Motor neuron (in vitro differentiated cells): Measurements from ENCODE around the gene FLRT3. TPM values are rescaled to one million over a fixed set of nuclear protein-coding genes. Genes with fewer than 3 reads are reported as not detected.
A peak's percentile ranks its signal among the peaks of the same experiment; 100 is the strongest.

Experiments used
- ATAC-seq, 8 experiments: fragments of 200-7000 bp; cut with Tn5 transposase; replicated peaks in 6 of 8; 2 replicates each; pipeline ENCODE4 v1.8.0; 2021; ENCODE audit warnings: mild to moderate bottlenecking in 8 of 8, moderate library complexity in 8 of 8
- H3K27ac ChIP-seq, 2 donors: fragments of 250-450 bp; sonication (Bioruptor Pico); 2 replicates each; pipeline ENCODE4 v1.9.0; 2021; ENCODE audit warnings: antibody characterized with exemption in 2 of 2, mild to moderate bottlenecking in 2 of 2, moderate library complexity in 1 of 2
- H3K4me1 ChIP-seq, 2 donors: fragments of 250-450 bp; sonication (Bioruptor Pico); replicated peaks in 1 of 2; 2 replicates each; pipeline ENCODE4 v1.6.1; 2021; ENCODE audit warnings: antibody characterized with exemption in 2 of 2, mild to moderate bottlenecking in 2 of 2, moderate library complexity in 1 of 2
- H3K4me3 ChIP-seq, 5 donors: fragments of 250-450 bp; sonication (Bioruptor Pico); 2 replicates each; pipeline ENCODE4 v1.9.0; 2021; ENCODE audit warnings: antibody characterized with exemption in 5 of 5, mild to moderate bottlenecking in 5 of 5, moderate library complexity in 4 of 5
- WGBS, 10 experiments: fragments of 450-650 bp; shearing (Covaris generic); methylation state at CpG; one replicate each; pipeline ENCODE4 v1.0.0; 2022; 5-methylcytosine and 5-hydroxymethylcytosine counted together
- in situ Hi-C, 9 experiments: fragments of 400-800 bp; cut with MboI; loops; one replicate each; pipeline ENCODE4 v1.15.0; 2021; ENCODE audit warnings: low sequenced_read_pairs in 9 of 9, low pct_unique_long_range_greater_than_20kb in 2 of 9; ENCODE audit not compliant: unreplicated experiment in 9 of 9
- total RNA-seq, 8 experiments: library from RNA; unstranded; fragments of 300-600 nt; gene quantifications; 2 replicates each; pipeline versions ENCODE4 v1.2.3 to v1.2.4, GENCODE V29; 2022

FLRT3 gene
- total RNA-seq, 8 experiments from 2014 or later, result 1.4 to 22.1 (median 13.3) TPM

- in situ Hi-C loops, result loop anchor here in 1 of 9 experiments (25.0 kb wide), 2 partner anchors 894 to 1419 kb away; no protein-coding TSS in a partner anchor
- Histone ChIP-seq H3K4me3 (no peak overlapping the region), H3K4me1 (no peaks in the 10 kb centered on the region), H3K27ac (no peak overlapping the region)
- WGBS, 10 experiments, result 40 to 95% (median 75%) methylated on average over 1 to 2 of the region's 2 CpGs; no CpG with 5 or more reads in 2 of the 10 experiments
- ATAC-seq, result no peak
These were observed 6.2 kb upstream of the FLRT3 start for GRCh38 chr20:14343491-14344065.

- Histone ChIP-seq H3K4me3 (no peak overlapping the region), H3K27ac (no peak overlapping the region), H3K4me1 (no peaks in the 10 kb centered on the region)
- WGBS, 10 experiments, result 40 to 71% (median 67%) methylated on average over 1 of the region's 1 CpG; no CpG with 5 or more reads in 5 of the 10 experiments
- no peak for ATAC-seq
- in situ Hi-C loops, result loop anchor here in 1 of 9 experiments (25.0 kb wide), 2 partner anchors 894 to 1419 kb away; no protein-coding TSS in a partner anchor
These were observed 5.5 kb upstream of the FLRT3 start for GRCh38 chr20:14342918-14343317.

DNA sequence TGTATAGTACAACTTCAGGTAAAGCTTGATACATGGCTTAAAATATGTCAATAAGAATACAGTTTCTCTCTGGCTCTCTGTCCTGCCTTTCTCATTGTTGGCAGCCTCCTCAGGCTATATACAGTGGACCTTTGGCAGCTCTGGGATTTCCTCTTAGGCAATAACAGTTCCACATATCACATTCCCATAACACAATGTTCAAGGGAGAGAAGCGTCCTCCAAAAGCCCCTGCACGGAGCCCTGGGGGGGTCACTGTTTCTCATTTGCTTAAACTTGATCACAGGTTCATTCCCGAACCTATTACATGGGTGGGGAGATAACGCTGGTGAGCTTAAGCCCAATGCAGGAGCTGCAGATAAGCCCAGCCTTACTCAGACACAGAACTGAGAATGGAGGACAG lies 4.4 kb upstream of the FLRT3 start:
- Histone ChIP-seq H3K4me1 (no peaks in the 10 kb centered on the region), H3K4me3 (no peak overlapping the region), H3K27ac (no peak overlapping the region)
- no peak for ATAC-seq
- whole genome bisulfite sequencing, 10 experiments, result 77 to 100% (median 95%) methylated on average over 1 to 4 of the region's 4 CpGs; no CpG with 5 or more reads in 4 of the 10 experiments
- in situ Hi-C loops, result loop anchor here in 1 of 9 experiments (25.0 kb wide), 2 partner anchors 896 to 1420 kb away; no protein-coding TSS in a partner anchor

DNA sequence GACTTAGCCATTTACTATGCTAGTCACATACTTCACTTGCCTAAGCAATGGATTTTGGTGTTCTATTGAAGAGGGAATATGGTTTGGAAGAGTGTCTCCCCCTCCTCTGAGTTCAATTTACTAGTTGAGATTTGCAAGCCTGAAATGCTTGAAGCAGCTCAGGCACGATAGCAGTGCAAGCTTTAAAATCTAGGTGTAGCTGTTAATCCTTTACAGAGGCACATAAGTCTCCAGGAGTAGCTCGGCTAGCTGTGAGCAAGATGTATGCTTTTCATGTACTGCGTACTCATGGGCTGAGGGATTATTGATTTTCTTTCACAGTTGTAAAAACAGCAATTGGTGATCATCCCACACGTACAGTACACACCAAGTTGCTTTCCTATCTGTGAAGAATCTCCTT lies 726 bp downstream of the FLRT3 start:
- Histone ChIP-seq H3K27ac (peak overlapping the region in 1 of 2 donors; percentile 13), H3K4me1 (peaks cover 3 to 10% of the 10 kb centered on the region in 2 donors), H3K4me3 (peak overlapping the region; percentile 31 to 78 (median 43))
- in situ Hi-C loops, result loop anchor here in 1 of 9 experiments (25.0 kb wide), 2 partner anchors 901 to 1426 kb away; no protein-coding TSS in a partner anchor
- 0 to 41% (median 21%) methylated on average over 1 to 4 of the region's 4 CpGs; no CpG with 5 or more reads in 2 of the 10 experiments for WGBS, 10 experiments
- ATAC-seq, result peak in 6 of 8 experiments; percentile 3 to 50 (median 42)

DNA sequence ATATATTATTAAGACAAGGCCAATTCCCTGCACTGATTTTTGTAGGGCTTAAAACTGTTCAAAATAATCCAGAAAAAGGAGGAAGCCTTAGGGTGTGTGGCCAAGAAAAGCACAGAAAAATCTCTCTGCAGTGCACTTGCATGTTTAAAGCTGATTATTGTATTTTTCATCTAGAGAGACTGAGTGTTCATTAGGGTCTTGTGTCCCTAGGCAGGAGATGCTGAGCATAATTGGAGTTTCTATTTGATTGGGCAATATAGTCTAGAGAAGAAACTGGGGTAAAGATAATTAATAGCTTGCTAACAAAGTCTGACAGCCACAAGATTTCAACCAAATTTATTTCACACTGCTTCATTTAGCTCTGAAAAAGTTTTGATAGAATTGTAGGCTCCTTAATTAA lies 2.4 kb downstream of the FLRT3 start:
- H3K4me3 ChIP-seq, result peak overlapping the region; percentile 31 to 78 (median 43)
- in situ Hi-C loops, result loop anchor here in 1 of 9 experiments (25.0 kb wide), 2 partner anchors 902 to 1427 kb away; no protein-coding TSS in a partner anchor
- no peak for ATAC-seq
- peaks cover 3 to 20% of the 10 kb centered on the region in 2 donors for H3K4me1 ChIP-seq
- H3K27ac ChIP-seq, result no peak overlapping the region

- peak in 7 of 8 experiments; percentile 6 to 35 (median 28) for ATAC-seq
- H3K4me3 ChIP-seq, result peak overlapping the region; percentile 31 to 78 (median 43)
- peaks cover 3 to 20% of the 10 kb centered on the region in 2 donors for H3K4me1 ChIP-seq
- WGBS, 10 experiments, result 0% methylated on average over 1 to 2 of the region's 3 CpGs; no CpG with 5 or more reads in 5 of the 10 experiments
- H3K27ac ChIP-seq, result no peak overlapping the region
- in situ Hi-C loops, result loop anchor here in 1 of 9 experiments (25.0 kb wide), 2 partner anchors 903 to 1428 kb away; no protein-coding TSS in a partner anchor
These were observed 3.0 kb downstream of the FLRT3 start for GRCh38 chr20:14334306-14334930.

DNA sequence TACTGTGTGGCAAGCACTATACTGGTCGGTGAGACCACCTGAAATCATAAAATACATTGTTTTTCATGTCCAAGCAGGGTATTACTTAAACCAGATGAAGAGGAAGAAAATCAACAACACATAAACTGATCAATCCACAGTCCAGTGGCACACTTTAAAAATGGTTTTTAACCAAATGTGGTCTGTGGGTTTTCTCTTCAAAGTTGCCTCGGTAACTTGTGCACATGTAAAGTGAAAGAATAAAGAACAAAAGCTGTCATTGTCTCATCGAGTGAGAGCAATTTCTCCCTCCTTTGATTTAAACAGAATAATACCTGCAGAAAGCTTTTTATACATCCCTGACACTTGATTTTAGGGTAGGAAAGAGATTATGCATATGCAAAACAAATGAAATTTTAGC lies 3.7 kb downstream of the FLRT3 start:
- in situ Hi-C loops, result loop anchor here in 1 of 9 experiments (25.0 kb wide), 2 partner anchors 904 to 1429 kb away; no protein-coding TSS in a partner anchor

DNA sequence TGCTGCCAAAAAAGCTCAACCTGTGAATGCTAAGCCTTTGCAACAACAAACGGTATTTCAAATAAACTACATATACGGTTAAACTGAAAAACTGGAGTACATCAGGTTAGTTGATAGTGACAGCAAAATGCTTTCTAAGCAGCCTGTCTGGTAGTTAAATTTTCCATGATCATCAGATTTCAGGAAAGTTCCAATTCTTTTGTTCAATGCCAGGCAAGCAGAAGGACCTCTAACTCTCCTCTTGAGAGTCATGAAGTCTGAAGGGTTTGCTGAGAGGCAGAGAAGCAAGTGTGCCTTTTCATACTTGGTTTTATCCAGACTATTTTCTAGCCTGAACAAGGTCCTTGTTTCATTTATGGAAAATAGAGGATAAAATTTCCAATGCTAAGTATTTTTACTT lies 4.5 kb downstream of the FLRT3 start:
- ATAC-seq, result no peak
- peak overlapping the region; percentile 31 to 78 (median 43) for H3K4me3 ChIP-seq
- H3K27ac ChIP-seq, result no peak overlapping the region
- 23 to 100% (median 53%) methylated on average over 1 to 2 of the region's 2 CpGs; no CpG with 5 or more reads in 2 of the 10 experiments for WGBS, 10 experiments
- in situ Hi-C loops, result loop anchor here in 1 of 9 experiments (25.0 kb wide), 2 partner anchors 904 to 1429 kb away; no protein-coding TSS in a partner anchor
- H3K4me1 ChIP-seq, result peaks cover 3 to 20% of the 10 kb centered on the region in 2 donors

More for the DNA sequence above, 3.7 kb downstream of the FLRT3 start:
- H3K4me3 ChIP-seq, result peak overlapping the region; percentile 31 to 78 (median 43)
- no peak for ATAC-seq
- H3K4me1 ChIP-seq, result peaks cover 3 to 20% of the 10 kb centered on the region in 2 donors
- 0 to 86% (median 15%) methylated on average over 1 to 3 of the region's 3 CpGs for WGBS, 10 experiments
- no peak overlapping the region for H3K27ac ChIP-seq

GRCh38 chr20:14331646-14332045 lies 5.8 kb downstream of the FLRT3 start:
- 44 to 87% (median 74%) methylated on average over 2 to 6 of the region's 6 CpGs for WGBS, 10 experiments
- H3K27ac ChIP-seq, result no peak overlapping the region
- peak in 1 of 8 experiments; percentile 36 for ATAC-seq
- H3K4me3 ChIP-seq, result peak overlapping the region in 3 of 5 donors; percentile 10 to 44 (median 19)
- H3K4me1 ChIP-seq, result peaks cover 3 to 20% of the 10 kb centered on the region in 2 donors
- in situ Hi-C loops, result loop anchor here in 1 of 9 experiments (25.0 kb wide), 2 partner anchors 906 to 1431 kb away; no protein-coding TSS in a partner anchor

DNA sequence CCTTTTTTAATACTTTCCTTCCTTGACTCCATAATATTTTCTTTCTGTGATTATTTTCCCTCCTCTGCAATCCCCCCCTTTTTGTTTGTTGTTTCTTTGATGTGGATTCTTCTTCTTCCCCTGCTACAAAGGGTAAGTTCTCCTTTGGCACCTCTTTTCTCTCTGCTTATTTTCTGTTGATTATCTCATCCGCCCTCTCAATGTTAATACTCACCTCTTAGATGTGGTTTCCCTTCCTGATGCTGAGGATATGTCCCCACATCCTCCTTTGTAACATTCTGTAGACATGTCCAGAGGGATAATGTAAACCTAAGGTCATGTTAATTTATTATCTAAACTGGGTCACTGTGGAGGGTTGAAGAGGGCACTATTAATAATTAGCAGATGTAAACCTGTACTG lies 17.7 kb downstream of the FLRT3 start:
- Histone ChIP-seq H3K4me1 (no peaks in the 10 kb centered on the region), H3K27ac (no peak overlapping the region), H3K4me3 (no peak overlapping the region)
- 11 to 100% (median 85%) methylated on average over 1 of the region's 1 CpG; no CpG with 5 or more reads in 1 of the 10 experiments for WGBS, 10 experiments
- no peak for ATAC-seq
- in situ Hi-C loops, result no loop called here

DNA sequence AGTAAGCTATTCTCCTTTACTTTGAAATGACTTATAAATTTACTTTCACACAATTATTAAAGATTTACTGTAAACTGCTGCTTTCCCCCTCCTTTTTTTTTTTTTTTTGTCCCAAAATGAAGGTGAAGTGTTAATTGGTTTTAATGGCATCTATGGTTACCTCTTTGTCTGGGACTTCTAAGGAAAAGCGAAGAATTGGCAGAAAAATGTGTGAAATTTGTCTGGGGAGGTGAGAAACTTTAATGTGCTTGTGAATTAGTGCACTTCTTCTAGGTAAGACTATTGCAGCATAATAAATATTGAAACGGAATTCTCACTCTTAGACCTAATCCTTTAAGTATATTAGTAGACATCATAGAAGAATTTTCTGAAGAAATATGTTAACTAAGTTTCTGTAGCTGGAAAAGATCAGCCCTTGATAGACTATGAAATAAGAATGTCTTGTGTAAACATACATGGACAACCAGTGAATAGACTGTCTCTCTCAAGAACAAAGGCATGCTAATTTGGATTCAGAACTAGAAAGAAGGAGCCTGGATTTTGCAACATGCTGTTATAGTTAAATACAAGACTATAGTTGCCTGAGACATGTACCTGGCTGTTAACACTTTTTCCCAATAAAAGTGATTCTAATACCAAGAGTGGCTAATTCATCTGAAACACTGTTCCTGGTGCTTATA lies 23.9 kb downstream of the FLRT3 start:
- no peak overlapping the region for H3K4me3 ChIP-seq
- 36 to 100% (median 78%) methylated on average over 1 to 2 of the region's 2 CpGs; no CpG with 5 or more reads in 1 of the 10 experiments for WGBS, 10 experiments

DNA sequence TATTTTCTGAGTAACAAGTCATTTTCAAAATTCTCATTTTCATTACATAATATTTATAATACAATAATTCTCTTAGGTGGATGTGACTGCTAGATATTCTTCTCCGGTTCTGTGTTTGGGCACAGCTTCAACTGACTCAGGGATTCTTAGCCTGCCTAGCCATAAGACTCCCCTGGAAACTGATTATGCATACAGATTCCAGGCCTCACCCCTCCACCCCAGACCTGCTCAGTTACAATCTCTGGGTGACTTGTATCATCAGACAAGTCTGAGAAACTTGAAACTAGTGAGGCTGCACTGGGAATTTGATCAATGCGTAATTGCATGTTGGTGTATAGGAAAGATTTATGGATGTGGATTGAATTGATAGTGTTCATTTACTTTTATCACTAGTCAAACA lies 25.4 kb downstream of the FLRT3 start:
- Histone ChIP-seq H3K4me3 (no peak overlapping the region), H3K27ac (no peak overlapping the region), H3K4me1 (no peaks in the 10 kb centered on the region)
- 71 to 100% (median 87%) methylated on average over 1 to 2 of the region's 2 CpGs for WGBS, 10 experiments
- peak in 2 of 8 experiments; percentile 88 to 93 for ATAC-seq
- in situ Hi-C loops, result no loop called here

More for the DNA sequence above, 23.9 kb downstream of the FLRT3 start:
- in situ Hi-C loops, result no loop called here
- Histone ChIP-seq H3K4me1 (no peaks in the 10 kb centered on the region), H3K27ac (no peak overlapping the region)
- ATAC-seq, result peak in 3 of 8 experiments; percentile 21 to 66 (median 52)
